Mucosa of stomach (tissue), 1 donor: ENCODE data around the gene ERC2.

Experiments
- H3K27me3 ChIP-seq: one replicate; pipeline ENCODE4 v1.7.0; 2013; ENCODE audit warnings: mild to moderate bottlenecking, low read length; ENCODE audit not compliant: control insufficient read depth, insufficient read depth
- H3K36me3 ChIP-seq: one replicate; pipeline ENCODE4 v1.7.0; 2013; ENCODE audit warnings: low read length; ENCODE audit not compliant: control insufficient read depth, insufficient read depth
- H3K4me1 ChIP-seq: one replicate; pipeline ENCODE4 v1.7.0; 2013; ENCODE audit warnings: mild to moderate bottlenecking, low read length; ENCODE audit not compliant: control insufficient read depth, insufficient read depth
- H3K4me3 ChIP-seq: one replicate; pipeline ENCODE4 v1.7.0; 2013; ENCODE audit warnings: low read length
- H3K9ac ChIP-seq: one replicate; pipeline ENCODE4 v1.7.0; 2013; ENCODE audit warnings: mild to moderate bottlenecking, low read length, moderate library complexity
- H3K9me3 ChIP-seq: one replicate; pipeline ENCODE4 v1.7.0; 2013; ENCODE audit warnings: mild to moderate bottlenecking, low read length, moderate library complexity; ENCODE audit not compliant: control insufficient read depth
- donor health status: Pancreatic carcinoma.

Gene ERC2

DNA sequence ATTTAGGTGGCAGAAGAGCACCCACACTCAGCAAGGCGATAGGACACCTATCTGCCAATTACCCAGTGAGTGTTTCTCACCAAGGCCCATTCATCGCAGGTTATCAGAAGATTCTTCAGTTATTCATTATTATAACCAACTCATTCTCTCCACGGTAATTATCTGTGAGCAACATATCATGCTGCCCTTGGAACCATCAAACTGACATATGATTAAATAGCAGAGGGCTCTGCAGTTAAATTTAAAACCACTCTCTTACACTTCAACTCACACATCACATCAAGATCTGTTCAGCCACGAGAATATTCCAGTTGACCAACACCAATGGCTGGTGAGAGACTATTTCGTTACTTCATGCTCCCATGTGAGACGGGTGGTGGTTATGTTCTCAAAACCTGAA lies 489.3 kb downstream of the ERC2 start:
- Histone ChIP-seq H3K27me3 (no peaks in the 10 kb centered on the region), H3K9me3 (no peaks in the 10 kb centered on the region)

DNA sequence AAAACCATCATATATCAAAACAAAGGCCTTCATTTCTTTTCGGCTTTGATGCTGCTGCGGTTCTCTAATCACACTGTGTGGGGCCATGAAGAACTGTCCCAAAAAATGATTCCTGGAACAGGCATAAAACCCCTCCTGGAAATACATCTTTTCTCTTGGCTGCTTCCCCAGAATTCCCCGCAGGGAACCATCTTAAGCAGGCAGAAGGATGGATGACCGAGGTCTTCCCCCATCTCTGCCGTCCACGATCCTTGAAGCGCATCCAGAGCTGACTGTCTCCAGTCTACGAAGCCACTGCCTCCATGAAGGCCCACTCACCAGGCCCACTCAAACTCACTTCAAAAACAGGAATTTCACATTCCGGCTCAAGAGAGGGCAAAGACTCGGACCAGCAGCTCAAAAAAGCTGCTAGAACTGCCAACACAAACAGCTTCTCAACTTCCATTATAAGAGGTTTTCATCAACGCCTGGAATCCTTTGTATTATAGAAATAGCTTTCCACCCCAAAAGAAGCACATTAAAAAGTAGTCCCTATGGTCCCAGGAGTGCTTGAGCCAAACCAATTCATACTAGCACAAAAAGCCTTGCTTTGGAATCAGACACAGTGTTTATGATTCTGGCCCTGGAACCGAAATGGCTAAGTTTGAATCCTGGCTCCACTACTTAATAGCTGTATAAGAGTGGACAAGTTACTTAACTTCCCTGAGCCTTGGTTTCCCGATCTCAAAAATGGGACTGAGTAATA lies 493.7 kb downstream of the ERC2 start:
- Histone ChIP-seq H3K27me3 (no peaks in the 10 kb centered on the region), H3K36me3 (no peaks in the 10 kb centered on the region), H3K4me1 (no peaks in the 10 kb centered on the region), H3K4me3 (no peak overlapping the region), H3K9ac (no peak overlapping the region), H3K9me3 (no peaks in the 10 kb centered on the region)

More for the DNA sequence above, 489.3 kb downstream of the ERC2 start:
- Histone ChIP-seq H3K9ac (no peak overlapping the region), H3K4me1 (no peaks in the 10 kb centered on the region), H3K36me3 (no peaks in the 10 kb centered on the region), H3K4me3 (no peak overlapping the region)

DNA sequence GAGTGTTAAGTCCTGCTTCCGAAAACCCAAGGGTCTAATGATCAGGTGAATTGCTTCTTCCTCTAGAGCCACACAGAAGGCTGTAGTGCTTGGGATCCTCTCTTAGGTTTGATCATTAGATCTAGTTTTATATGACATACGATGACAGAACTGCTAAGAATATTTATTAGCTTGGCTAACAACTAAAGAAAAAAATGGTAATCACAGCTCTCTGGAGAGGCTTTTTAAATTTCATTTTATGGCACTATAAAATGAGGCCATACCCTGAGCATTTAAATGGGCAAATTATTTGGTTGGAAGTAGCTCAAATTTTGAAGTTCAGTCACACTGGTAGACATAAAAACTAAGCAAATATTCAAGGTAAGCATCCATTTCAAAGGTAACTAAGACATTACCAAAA lies 498.6 kb downstream of the ERC2 start:
- no peak overlapping the region for H3K9ac ChIP-seq

DNA sequence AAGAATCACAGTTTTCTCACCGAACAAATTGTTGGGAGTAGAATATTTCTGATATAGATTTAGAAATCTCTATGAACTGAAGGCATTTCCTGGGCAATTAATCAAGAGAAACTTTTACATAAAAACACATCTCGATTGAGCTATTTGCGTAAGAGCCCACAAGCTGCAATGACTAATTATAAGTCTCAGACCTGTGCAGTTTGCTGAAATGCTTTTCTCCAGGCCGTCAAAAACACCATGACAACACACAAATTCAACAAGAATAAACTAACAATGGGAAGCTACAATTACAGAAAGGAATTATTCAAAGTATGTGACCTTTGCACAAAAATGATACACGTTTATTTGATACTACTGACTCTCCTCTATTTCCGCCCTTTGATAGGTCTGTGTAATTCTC lies 499.9 kb downstream of the ERC2 start:
- H3K9me3 ChIP-seq, result no peaks in the 10 kb centered on the region
- H3K36me3 ChIP-seq, result no peaks in the 10 kb centered on the region
- H3K27me3 ChIP-seq, result no peaks in the 10 kb centered on the region
- H3K4me1 ChIP-seq, result no peaks in the 10 kb centered on the region
- H3K9ac ChIP-seq, result no peak overlapping the region
- H3K4me3 ChIP-seq, result no peak overlapping the region

More for the DNA sequence above, 498.6 kb downstream of the ERC2 start:
- Histone ChIP-seq H3K36me3 (no peaks in the 10 kb centered on the region), H3K9me3 (no peaks in the 10 kb centered on the region), H3K27me3 (no peaks in the 10 kb centered on the region), H3K4me3 (no peak overlapping the region), H3K4me1 (no peaks in the 10 kb centered on the region)

DNA sequence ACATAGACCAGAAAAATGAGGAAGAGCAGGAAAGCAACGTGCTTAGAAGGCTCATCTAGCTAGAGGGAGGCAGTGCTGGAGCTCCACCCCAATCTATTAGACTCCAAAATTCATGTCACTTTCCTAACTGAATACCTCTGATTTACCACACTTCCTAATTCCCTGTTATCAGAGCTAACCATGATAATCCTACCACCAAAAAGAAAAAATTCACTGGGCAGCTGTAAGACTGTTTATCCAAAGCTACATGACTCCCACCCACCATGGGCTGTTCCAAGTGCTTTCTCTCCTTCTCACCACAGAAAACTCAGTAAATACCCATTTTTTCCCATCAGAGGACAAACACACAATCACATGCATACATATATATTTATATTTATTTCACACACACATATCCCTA lies 501.7 kb downstream of the ERC2 start:
- H3K27me3 ChIP-seq, result no peaks in the 10 kb centered on the region
- H3K36me3 ChIP-seq, result no peaks in the 10 kb centered on the region
- H3K9me3 ChIP-seq, result no peaks in the 10 kb centered on the region
- H3K4me1 ChIP-seq, result no peaks in the 10 kb centered on the region
- H3K9ac ChIP-seq, result no peak overlapping the region
- H3K4me3 ChIP-seq, result no peak overlapping the region

DNA sequence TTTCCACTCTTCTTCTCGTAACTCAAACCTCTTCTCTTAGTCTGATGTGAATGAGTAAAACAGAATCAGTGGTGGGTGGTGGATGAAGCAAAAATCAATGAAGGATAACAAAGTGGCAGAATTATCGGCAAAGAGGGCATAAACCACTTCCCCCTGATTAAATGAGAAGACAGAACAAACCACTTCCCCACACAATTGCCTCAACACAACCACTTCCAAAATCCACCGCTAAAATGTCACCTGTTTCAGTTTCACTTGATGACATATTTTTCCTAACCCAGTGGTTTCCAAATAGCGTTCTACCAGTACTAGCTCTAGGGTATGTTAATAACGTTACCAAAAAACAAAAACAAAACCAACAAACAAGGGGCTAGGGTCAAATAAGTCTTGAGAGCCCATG lies 502.5 kb downstream of the ERC2 start:
- H3K9me3 ChIP-seq, result no peaks in the 10 kb centered on the region
- no peaks in the 10 kb centered on the region for H3K27me3 ChIP-seq
- no peaks in the 10 kb centered on the region for H3K4me1 ChIP-seq
- H3K36me3 ChIP-seq, result no peaks in the 10 kb centered on the region
- H3K9ac ChIP-seq, result no peak overlapping the region
- no peak overlapping the region for H3K4me3 ChIP-seq

DNA sequence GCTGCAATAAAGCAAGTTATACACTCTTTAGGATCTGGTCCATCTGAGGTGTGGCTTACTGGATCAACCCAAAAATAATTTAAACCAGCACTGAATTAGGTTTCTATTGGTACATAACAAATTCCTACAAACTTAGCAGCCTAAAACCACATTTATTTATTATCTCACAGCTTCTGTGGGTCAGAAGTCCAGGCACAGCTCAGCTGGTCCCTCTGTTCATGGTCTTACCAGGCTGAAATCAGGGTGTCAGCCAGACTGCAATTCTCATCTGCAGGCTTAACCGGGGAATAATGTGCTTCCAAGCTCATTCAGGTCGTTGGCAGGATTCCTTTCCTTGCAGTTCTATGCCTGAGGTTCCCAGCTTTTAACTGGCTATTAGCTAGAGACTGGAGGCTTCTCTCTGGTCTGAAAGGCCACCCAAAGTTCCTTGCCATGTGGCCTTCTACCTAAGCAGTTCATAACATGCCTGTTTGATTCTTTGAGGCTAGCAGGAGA lies 503.7 kb downstream of the ERC2 start:
- no peaks in the 10 kb centered on the region for H3K9me3 ChIP-seq
- H3K4me1 ChIP-seq, result no peaks in the 10 kb centered on the region
- H3K9ac ChIP-seq, result no peak overlapping the region
- H3K36me3 ChIP-seq, result no peaks in the 10 kb centered on the region
- H3K4me3 ChIP-seq, result no peak overlapping the region
- H3K27me3 ChIP-seq, result no peaks in the 10 kb centered on the region

DNA sequence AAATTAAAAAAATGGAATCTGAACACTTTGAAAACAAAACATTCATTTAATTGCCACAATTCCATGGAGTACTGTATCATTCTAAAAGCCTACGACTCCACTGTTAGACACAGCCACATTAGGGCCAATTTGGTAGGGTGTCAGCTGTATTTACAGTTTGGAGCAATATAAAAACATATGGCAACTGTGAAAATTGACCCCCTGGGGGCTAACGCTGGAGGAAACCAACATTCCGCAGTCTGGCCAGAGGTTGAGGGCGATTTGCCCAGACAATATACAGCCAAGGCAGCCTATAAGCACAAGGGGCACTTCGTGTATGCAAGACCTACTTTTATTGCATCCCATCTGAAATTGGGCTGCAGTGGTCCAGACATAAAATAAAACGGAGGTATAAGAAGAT lies 504.7 kb downstream of the ERC2 start:
- no peaks in the 10 kb centered on the region for H3K27me3 ChIP-seq
- H3K4me3 ChIP-seq, result no peak overlapping the region
- H3K9ac ChIP-seq, result no peak overlapping the region
- H3K4me1 ChIP-seq, result no peaks in the 10 kb centered on the region
- H3K9me3 ChIP-seq, result no peaks in the 10 kb centered on the region
- no peaks in the 10 kb centered on the region for H3K36me3 ChIP-seq

DNA sequence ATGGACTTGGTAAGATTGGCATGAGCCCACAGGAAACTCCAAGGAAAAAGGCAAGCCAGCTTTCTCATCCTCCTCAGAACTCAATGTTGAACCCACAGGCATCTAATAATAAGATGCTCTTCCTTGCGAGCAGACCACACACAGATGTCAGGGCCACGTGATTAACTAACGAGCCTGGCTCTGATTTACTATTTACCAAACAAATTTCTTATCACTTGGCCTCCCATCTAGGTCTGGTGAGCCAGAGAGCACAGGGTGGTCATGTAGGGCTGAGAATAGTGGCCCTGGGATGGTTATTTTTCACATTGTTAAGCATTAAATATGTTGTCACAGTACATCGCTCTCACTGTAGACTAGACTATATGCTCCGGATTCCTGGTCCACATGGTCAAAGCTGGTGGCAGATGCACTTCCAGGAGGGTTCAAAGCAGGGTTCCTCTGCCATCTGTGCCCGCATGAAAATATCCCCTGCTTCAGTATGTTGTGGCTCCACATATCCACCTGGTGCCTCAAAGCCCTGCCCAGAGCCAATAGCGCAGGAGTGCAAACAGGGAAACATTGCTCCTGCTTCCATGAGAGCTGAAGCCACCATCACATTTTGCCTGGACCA lies 508.7 kb downstream of the ERC2 start:
- H3K4me3 ChIP-seq, result no peak overlapping the region
- no peaks in the 10 kb centered on the region for H3K4me1 ChIP-seq
- no peaks in the 10 kb centered on the region for H3K9me3 ChIP-seq
- no peak overlapping the region for H3K9ac ChIP-seq
- no peaks in the 10 kb centered on the region for H3K27me3 ChIP-seq
- H3K36me3 ChIP-seq, result no peaks in the 10 kb centered on the region

DNA sequence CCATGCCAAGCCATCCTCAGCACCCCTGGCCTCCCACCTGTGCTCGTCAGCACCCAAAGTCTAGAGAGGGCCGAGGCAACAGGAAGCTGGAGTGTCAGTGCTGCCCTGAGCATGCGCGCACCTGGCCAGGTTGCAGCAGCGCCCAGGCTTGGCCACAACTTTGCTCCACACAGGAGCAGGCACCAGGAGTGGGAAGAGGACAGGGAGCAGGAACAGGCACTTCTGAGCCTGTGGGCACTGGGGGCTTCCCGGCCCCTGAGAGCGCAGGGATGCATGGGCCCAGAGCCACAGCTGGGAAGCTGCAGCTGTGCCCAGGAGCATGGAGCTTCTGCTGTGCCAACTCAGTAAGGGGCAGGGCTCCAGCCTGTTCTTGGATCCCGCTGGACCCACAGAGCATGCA lies 509.7 kb downstream of the ERC2 start:
- no peaks in the 10 kb centered on the region for H3K27me3 ChIP-seq
- H3K9me3 ChIP-seq, result no peaks in the 10 kb centered on the region
- no peak overlapping the region for H3K4me3 ChIP-seq
- H3K36me3 ChIP-seq, result no peaks in the 10 kb centered on the region
- no peak overlapping the region for H3K9ac ChIP-seq
- H3K4me1 ChIP-seq, result no peaks in the 10 kb centered on the region

DNA sequence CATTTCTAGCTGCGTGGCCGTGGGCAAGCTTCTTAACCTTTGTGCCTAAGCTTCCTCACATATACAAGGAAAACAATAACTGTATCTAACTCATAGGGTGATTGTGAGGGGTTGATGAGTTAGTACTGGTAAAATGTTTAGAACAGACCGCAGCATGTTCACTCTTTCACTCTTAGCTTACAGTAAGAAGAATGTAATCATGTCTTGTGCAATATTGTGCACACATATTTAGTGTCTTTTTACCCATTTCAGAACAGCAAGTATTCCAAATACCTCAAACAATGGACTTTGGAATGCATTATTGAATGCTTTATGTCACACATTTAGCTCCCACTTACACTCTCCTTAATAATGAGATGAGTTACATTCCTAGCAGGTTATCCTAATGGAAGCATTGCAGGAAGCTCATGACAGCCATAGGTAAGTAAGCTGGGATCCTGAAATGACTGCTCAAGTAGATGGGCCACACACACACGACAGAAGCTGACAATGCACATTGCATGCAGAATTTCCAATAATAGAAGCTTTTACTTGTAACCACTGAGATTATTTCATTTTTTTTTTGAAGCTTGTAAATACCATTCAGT lies 512.3 kb downstream of the ERC2 start:
- Histone ChIP-seq H3K9ac (no peak overlapping the region), H3K4me1 (no peaks in the 10 kb centered on the region), H3K27me3 (no peaks in the 10 kb centered on the region), H3K4me3 (no peak overlapping the region), H3K36me3 (no peaks in the 10 kb centered on the region), H3K9me3 (no peaks in the 10 kb centered on the region)

DNA sequence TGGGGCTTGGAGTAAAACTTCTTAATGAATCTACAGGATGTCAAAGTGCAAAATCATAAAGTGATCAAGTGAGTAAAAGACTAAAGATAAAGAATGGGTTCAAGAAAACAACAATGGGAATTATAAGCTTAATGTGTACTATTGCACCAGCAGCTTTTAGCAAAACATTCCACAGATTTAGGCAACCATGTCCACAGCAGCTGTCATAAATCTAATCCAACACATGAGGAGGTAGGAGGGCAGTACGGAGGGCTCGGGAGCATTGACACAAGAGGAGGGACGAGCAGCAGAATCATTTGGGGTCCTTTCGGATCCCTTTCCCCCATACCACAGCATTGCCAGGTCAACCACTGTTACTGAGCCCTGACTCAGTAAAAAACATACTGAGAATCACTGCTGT lies 516.9 kb downstream of the ERC2 start:
- Histone ChIP-seq H3K9me3 (no peaks in the 10 kb centered on the region), H3K4me3 (no peak overlapping the region), H3K9ac (no peak overlapping the region), H3K27me3 (no peaks in the 10 kb centered on the region), H3K4me1 (no peaks in the 10 kb centered on the region), H3K36me3 (no peaks in the 10 kb centered on the region)
